GM23338 (cell line): ENCODE measurements around the gene PIP5K1A. TPM values are rescaled to one million over a fixed set of nuclear protein-coding genes. Genes with fewer than 3 reads are reported as not detected.

Experiments
- ATAC-seq: fragments of 200-7000 bp; cut with Tn5 transposase; 3 replicates; pipeline ENCODE4 v1.9.1; 2020
- DNase-seq: peaks from one replicate; pipeline ENCODE4 v3.0.0-alpha.2; 2015; ENCODE audit warnings: low spot score
- H2AFZ ChIP-seq: fragments of 200-600 bp; sonication (generic); 2 replicates; pipeline ENCODE4 v1.8.0; 2016; ENCODE audit warnings: antibody characterized with exemption, mild to moderate bottlenecking, moderate library complexity
- H3F3A ChIP-seq: fragments of 200-600 bp; sonication (generic); replicated peaks from 2 replicates; pipeline ENCODE4 v1.8.0; 2017; ENCODE audit warnings: antibody characterized with exemption, mixed run types, low read depth
- H3K27ac ChIP-seq: fragments of 200-600 bp; sonication (generic); 2 replicates; pipeline ENCODE4 v1.6.1; 2016; ENCODE audit warnings: low read depth
- H3K27me3 ChIP-seq: fragments of 200-600 bp; sonication (generic); 2 replicates; pipeline ENCODE4 v1.8.0; 2016; ENCODE audit warnings: mild to moderate bottlenecking, mixed run types, moderate library complexity; ENCODE audit not compliant: insufficient read depth
- H3K36me3 ChIP-seq: fragments of 200-600 bp; sonication (generic); 2 replicates; pipeline ENCODE4 v1.8.0; 2016; ENCODE audit warnings: mild to moderate bottlenecking; ENCODE audit not compliant: insufficient read depth
- H3K4me1 ChIP-seq: fragments of 200-600 bp; sonication (generic); 2 replicates; pipeline ENCODE4 v1.8.0; 2016; ENCODE audit warnings: mild to moderate bottlenecking, moderate library complexity; ENCODE audit not compliant: insufficient read depth
- H3K4me2 ChIP-seq: fragments of 200-600 bp; sonication (generic); 2 replicates; pipeline ENCODE4 v1.7.1; 2017; ENCODE audit warnings: mixed run types
- H3K4me3 ChIP-seq: fragments of 200-600 bp; sonication (generic); 2 replicates; pipeline ENCODE4 v1.6.1; 2016; ENCODE audit warnings: mixed run types
- H3K79me2 ChIP-seq: fragments of 200-600 bp; sonication (generic); replicated peaks from 2 replicates; pipeline ENCODE4 v1.8.0; 2017; ENCODE audit warnings: mild to moderate bottlenecking; ENCODE audit not compliant: insufficient read depth
- H3K9me2 ChIP-seq: fragments of 200-600 bp; sonication (generic); 2 replicates; pipeline ENCODE4 v1.8.0; 2017; ENCODE audit not compliant: insufficient read depth
- H4K20me1 ChIP-seq: fragments of 200-600 bp; sonication (generic); replicated peaks from 2 replicates; pipeline ENCODE4 v1.8.0; 2017; ENCODE audit warnings: mild to moderate bottlenecking; ENCODE audit not compliant: insufficient read depth
- H3K27ac Mint-ChIP-seq: 2 replicates; pipeline ENCODE4 v1.8.0; 2020; ENCODE audit warnings: inconsistent platforms, mild to moderate bottlenecking, moderate library complexity, mixed read lengths
- H3K27me3 Mint-ChIP-seq: 3 replicates; pipeline ENCODE4 v1.8.0; 2022; ENCODE audit warnings: low read depth, mild to moderate bottlenecking, moderate library complexity, mixed read lengths, inconsistent platforms; ENCODE audit not compliant: insufficient read depth, poor library complexity
- H3K36me3 Mint-ChIP-seq: 3 replicates; pipeline ENCODE4 v1.8.0; 2021; ENCODE audit warnings: low read depth, mild to moderate bottlenecking, inconsistent platforms, moderate library complexity, mixed read lengths
- H3K4me1 Mint-ChIP-seq: 3 replicates; pipeline ENCODE4 v1.8.0; 2020; ENCODE audit warnings: mild to moderate bottlenecking, inconsistent platforms, mixed read lengths
- H3K4me3 Mint-ChIP-seq: 3 replicates; pipeline ENCODE4 v1.8.0; 2021; ENCODE audit warnings: moderate library complexity, mild to moderate bottlenecking, inconsistent platforms, mixed read lengths
- H3K9me3 Mint-ChIP-seq: 3 replicates; pipeline ENCODE4 v1.8.0; 2020; ENCODE audit warnings: moderate library complexity, mild to moderate bottlenecking, inconsistent platforms, mixed read lengths
- CREB1 ChIP-seq: fragments of 250-450 bp; sonication (Bioruptor Pico); IDR thresholded peaks from 2 replicates; pipeline ENCODE4 v1.5.0; 2020; ENCODE audit warnings: low read depth, mild to moderate bottlenecking, moderate library complexity
- CTCF ChIP-seq, 2 experiments: fragments of 200-600 bp in 1 of 2; sonication (generic) in 1 of 2; conservative IDR thresholded peaks; 2 replicates each; pipeline versions ENCODE4 v1.5.1 to v1.6.1; 2016 to 2017; ENCODE audit warnings: antibody characterized with exemption in 2 of 2, low read depth in 2 of 2, mild to moderate bottlenecking in 2 of 2, moderate library complexity in 1 of 2
- ETS1 ChIP-seq: IDR thresholded peaks from 2 replicates; pipeline ENCODE4 v1.6.1; 2016; ENCODE audit warnings: antibody characterized with exemption
- EZH2 ChIP-seq: fragments of 200-600 bp; sonication (generic); IDR thresholded peaks from one replicate; pipeline ENCODE4 v1.8.0; 2017; ENCODE audit warnings: antibody characterized with exemption, mild to moderate bottlenecking, low read depth; ENCODE audit not compliant: unreplicated experiment
- EZH2phosphoT487 ChIP-seq: fragments of 200-600 bp; sonication (generic); IDR thresholded peaks from one replicate; pipeline ENCODE4 v1.8.1; 2018; ENCODE audit warnings: antibody characterized with exemption; ENCODE audit not compliant: unreplicated experiment
- JUNB ChIP-seq: IDR thresholded peaks from one replicate; pipeline ENCODE4 v1.6.1; 2016; ENCODE audit warnings: antibody characterized with exemption; ENCODE audit not compliant: unreplicated experiment
- NANOG ChIP-seq: IDR thresholded peaks from 2 replicates; pipeline ENCODE4 v1.6.1; 2016; ENCODE audit warnings: antibody characterized with exemption, borderline replicate concordance
- POLR2AphosphoS5 ChIP-seq: IDR thresholded peaks from 2 replicates; pipeline ENCODE4 v1.6.1; 2016; ENCODE audit warnings: antibody characterized with exemption, low read depth
- REST ChIP-seq: IDR thresholded peaks from one replicate; pipeline ENCODE4 v1.6.1; 2018; ENCODE audit warnings: antibody characterized with exemption; ENCODE audit not compliant: unreplicated experiment
- STAT1 ChIP-seq: IDR thresholded peaks from one replicate; pipeline ENCODE4 v1.6.1; 2016; ENCODE audit warnings: antibody characterized with exemption; ENCODE audit not compliant: unreplicated experiment
- ZNF114 ChIP-seq: fragments of 250-450 bp; sonication (Bioruptor Pico); IDR thresholded peaks from 2 replicates; pipeline ENCODE4 v1.5.0; 2020; ENCODE audit warnings: mild to moderate bottlenecking, moderate library complexity
- ZNF331 ChIP-seq: fragments of 250-450 bp; sonication (Bioruptor Pico); IDR thresholded peaks from 2 replicates; pipeline ENCODE4 v1.5.0; 2020; ENCODE audit warnings: low read depth, mild to moderate bottlenecking, moderate library complexity
- ZNF462 ChIP-seq: fragments of 250-450 bp; sonication (Bioruptor Pico); IDR thresholded peaks from 2 replicates; pipeline ENCODE4 v1.5.0; 2020; ENCODE audit warnings: mild to moderate bottlenecking, moderate library complexity
- polyA plus RNA-seq: library from polyadenylated mRNA; unstranded; fragments of >200 nt; fragmentation: Nextera tagmentation; extraction: Ambion mirVana; gene quantifications from 2 replicates; pipeline ENCODE4 v1.2.1, GENCODE V29; 2016
- total RNA-seq: library from RNA; depleted of rRNA; stranded (reverse); fragments of >200 nt; shearing (Covaris generic); gene quantifications from 2 replicates; pipeline ENCODE4 v1.2.3, GENCODE V29; 2014

PIP5K1A gene
- total and polyA plus RNA-seq, 2 experiments from 2014 or later = 23.2 to 63.3 TPM

- ATAC-seq (peak; percentile 81), DNase-seq (peak; percentile 70)
- H3K27ac Mint-ChIP-seq = peak overlapping the region; percentile 91
- no peaks in the 10 kb centered on the region; the same call in 2 of the 3 replicates for H3K9me3 Mint-ChIP-seq
- H3K27me3 Mint-ChIP-seq = peaks cover 16% of the 10 kb centered on the region
- Histone ChIP-seq H3K9me2 (peaks cover 10% of the 10 kb centered on the region; the same call in 1 of the 2 replicates), H2AFZ (no peak overlapping the region), H3K4me3 (no peak overlapping the region; the same call in 1 of the 2 replicates), H3K79me2 (no peaks in the 10 kb centered on the region), H3K27me3 (no peaks in the 10 kb centered on the region), H4K20me1 (0 out of 2 replicates have a peak, but pooled peaks cover 3% of the 10 kb centered on the region), H3F3A (peaks cover 16% of the 10 kb centered on the region; the same call in 1 of the 2 replicates), H3K27ac (peak overlapping the region; percentile 91), H3K4me2 (peak overlapping the region; percentile 61), H3K36me3 (peaks cover 15% of the 10 kb centered on the region), H3K4me1 (peaks cover 30% of the 10 kb centered on the region)
- peak overlapping the region; percentile 35 for H3K4me3 Mint-ChIP-seq
- peaks cover 29% of the 10 kb centered on the region for H3K4me1 Mint-ChIP-seq
- peaks cover 78% of the 10 kb centered on the region for H3K36me3 Mint-ChIP-seq
- no peak for TF ChIP-seq STAT1
- TF ChIP-seq CTCF (conservative IDR thresholded peaks at IDR 0.05; ENCODE audit: low read depth in 2 of 2) = no peak
- TF ChIP-seq CREB1 (CRISPR knock-in tag) = no peak
- no peak for TF ChIP-seq REST
- TF ChIP-seq EZH2phosphoT487 = no peak
- no peak for TF ChIP-seq EZH2
- no peak for TF ChIP-seq ZNF331
- TF ChIP-seq JUNB = no peak
- 0 out of 2 replicates have a peak, but pooled peaks have one; percentile 25 for TF ChIP-seq ZNF114 (CRISPR knock-in tag)
- no peak for TF ChIP-seq NANOG
- no peak for TF ChIP-seq ETS1
- no peak for TF ChIP-seq POLR2AphosphoS5
- peak; percentile 100 for TF ChIP-seq ZNF462 (CRISPR knock-in tag)
Observed at GRCh38 chr1:151294742-151295462, 96.5 kb downstream of the PIP5K1A start.
